CD8-positive, alpha-beta memory T cell (primary cell): ENCODE data around the gene ANAPC16. TPM values are rescaled to one million over a fixed set of nuclear protein-coding genes. Genes with fewer than 3 reads are reported as not detected.
"Not testable (repeated sequence)": the region's sequence is repeated elsewhere in the genome, so short reads cannot be mapped to it uniquely, and the experiment has no call there.

Experiments
- CTCF ChIA-PET: fragments of 350-600 bp; sonication (Branson Sonifier 250); formaldehyde crosslinking; loops from one replicate; lab custom pipeline; 2021; ENCODE audit warnings: antibody characterized with exemption; lab: Charles Lee
- POLR2A ChIA-PET: fragments of 350-600 bp; sonication (Branson Sonifier 250); formaldehyde crosslinking; loops from one replicate; lab custom pipeline; 2021; ENCODE audit warnings: antibody characterized with exemption; lab: Charles Lee
- DNase-seq, 5 donors: peaks; one replicate each; pipeline versions ENCODE4 v3.0.0 to v3.0.0-alpha.2; 2020 to 2022; ENCODE audit warnings: mixed read lengths in 1 of 5
- H3K27ac ChIP-seq: one replicate; pipeline ENCODE4 v1.7.0; 2013; ENCODE audit warnings: low read depth, mild to moderate bottlenecking, low read length, moderate library complexity
- H3K27me3 ChIP-seq: 2 replicates; pipeline ENCODE4 v1.7.0; 2013; ENCODE audit warnings: low read length, mild to moderate bottlenecking; ENCODE audit not compliant: insufficient read depth, poor library complexity, severe bottlenecking
- H3K36me3 ChIP-seq: 2 replicates; pipeline ENCODE4 v1.7.0; 2013; ENCODE audit warnings: mild to moderate bottlenecking, low read length, moderate library complexity; ENCODE audit not compliant: insufficient read depth
- H3K4me1 ChIP-seq: 2 replicates; pipeline ENCODE4 v1.7.0; 2013; ENCODE audit warnings: mild to moderate bottlenecking, low read length, moderate library complexity; ENCODE audit not compliant: insufficient read depth
- H3K4me3 ChIP-seq: 2 replicates; pipeline ENCODE4 v1.7.0; 2013; ENCODE audit warnings: mild to moderate bottlenecking, low read length
- H3K9me3 ChIP-seq: 2 replicates; pipeline ENCODE4 v1.7.0; 2013; ENCODE audit warnings: mild to moderate bottlenecking, low read length
- H3K27ac Mint-ChIP-seq, 8 donors: one replicate each; pipeline ENCODE4 v1.8.0; 2020 to 2021; ENCODE audit warnings: mixed read lengths in 8 of 8, mild to moderate bottlenecking in 6 of 8, inconsistent platforms in 3 of 8, moderate library complexity in 3 of 8
- H3K27me3 Mint-ChIP-seq, 2 donors: one replicate each; pipeline ENCODE4 v1.8.0; 2020 to 2021; ENCODE audit warnings: mixed read lengths in 2 of 2, mild to moderate bottlenecking in 1 of 2, moderate library complexity in 1 of 2
- H3K36me3 Mint-ChIP-seq, 3 donors: one replicate each; pipeline ENCODE4 v1.8.0; 2020 to 2021; ENCODE audit warnings: mixed read lengths in 3 of 3, inconsistent platforms in 1 of 3, mild to moderate bottlenecking in 1 of 3
- H3K4me1 Mint-ChIP-seq, 3 donors: one replicate each; pipeline ENCODE4 v1.8.0; 2020 to 2021; ENCODE audit warnings: mixed read lengths in 3 of 3, inconsistent platforms in 1 of 3, mild to moderate bottlenecking in 1 of 3
- H3K4me3 Mint-ChIP-seq, 7 donors: one replicate each; pipeline ENCODE4 v1.8.0; 2020 to 2021; ENCODE audit warnings: mixed read lengths in 7 of 7, mild to moderate bottlenecking in 6 of 7, moderate library complexity in 4 of 7, inconsistent platforms in 2 of 7
- H3K9me3 Mint-ChIP-seq, 5 donors: one replicate each; pipeline ENCODE4 v1.8.0; 2020 to 2022; ENCODE audit warnings: mixed read lengths in 5 of 5, mild to moderate bottlenecking in 3 of 5, moderate library complexity in 2 of 5, inconsistent platforms in 1 of 5
- polyA plus RNA-seq: library from polyadenylated mRNA; unstranded; fragments of 300-500 nt; fragmentation: Illumina TruSeq; gene quantifications from one replicate; pipeline ENCODE4 v1.2.3, GENCODE V29; 2021
- total RNA-seq, 2 experiments: library from RNA; stranded (reverse); gene quantifications; one replicate each; pipeline ENCODE4 v1.2.3, GENCODE V29; 2021

The ANAPC16 gene
- total and polyA plus RNA-seq, 3 experiments from 2014 or later = 68.1 to 329 (median 78.3) TPM

DNA sequence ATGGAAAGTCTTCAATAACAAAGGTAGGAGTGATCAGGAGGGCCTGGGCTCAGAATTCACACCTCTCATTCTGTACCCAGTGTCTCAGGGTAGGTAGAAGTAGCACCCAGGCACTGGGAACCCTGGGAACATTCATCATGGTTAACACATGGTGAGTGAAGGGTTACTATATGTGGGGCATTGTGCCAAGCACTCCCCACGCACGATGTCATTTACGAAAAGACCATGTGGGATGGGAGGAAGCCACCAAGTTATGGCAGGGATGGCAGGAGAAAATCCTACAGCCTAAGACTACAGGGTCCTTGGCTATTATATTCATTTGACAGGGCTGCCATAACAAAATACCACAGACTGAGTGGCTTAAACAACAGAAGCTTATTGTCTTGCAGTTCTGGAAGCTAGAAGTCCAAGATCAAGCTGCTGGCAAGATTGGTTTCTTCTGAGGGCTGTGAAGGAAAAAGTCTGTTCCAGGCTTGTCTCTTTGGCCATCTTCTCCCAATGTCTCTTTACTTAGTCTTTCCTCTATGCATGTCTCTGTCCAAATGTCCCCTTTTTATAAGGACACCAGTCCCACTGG, 30.2 kb downstream of the ANAPC16 start:
- CTCF ChIA-PET = interaction anchor here (0.6 to 4.4 kb wide), 5 partner anchors 9 to 91 kb away, joined by 3 to 28 read pairs (median 5); no protein-coding TSS in a partner anchor
- POLR2A ChIA-PET = interaction anchor here (0.6 to 0.8 kb wide), 2 partner anchors 12 to 88 kb away, joined by 3 to 10 read pairs; no protein-coding TSS in a partner anchor
- Mint-ChIP-seq H3K36me3 (no peaks in the 10 kb centered on the region), H3K4me3 (peak overlapping the region in 6 of 7 donors; percentile 16 to 72 (median 29)), H3K27me3 (peaks cover 0 to 2% of the 10 kb centered on the region in 2 donors), H3K27ac (peak overlapping the region; percentile 49 to 91 (median 79)), H3K9me3 (no peaks in the 10 kb centered on the region), H3K4me1 (peaks cover 64 to 90% (median 85%) of the 10 kb centered on the region in 3 donors)
- H3K4me3 ChIP-seq = peak overlapping the region; percentile 22
- H3K36me3 ChIP-seq = no peaks in the 10 kb centered on the region
- peak overlapping the region; percentile 30 for H3K27ac ChIP-seq
- peaks cover 87% of the 10 kb centered on the region for H3K4me1 ChIP-seq
- H3K27me3 ChIP-seq = no peaks in the 10 kb centered on the region
- H3K9me3 ChIP-seq = no peaks in the 10 kb centered on the region
- DNase-seq = no peak

DNA sequence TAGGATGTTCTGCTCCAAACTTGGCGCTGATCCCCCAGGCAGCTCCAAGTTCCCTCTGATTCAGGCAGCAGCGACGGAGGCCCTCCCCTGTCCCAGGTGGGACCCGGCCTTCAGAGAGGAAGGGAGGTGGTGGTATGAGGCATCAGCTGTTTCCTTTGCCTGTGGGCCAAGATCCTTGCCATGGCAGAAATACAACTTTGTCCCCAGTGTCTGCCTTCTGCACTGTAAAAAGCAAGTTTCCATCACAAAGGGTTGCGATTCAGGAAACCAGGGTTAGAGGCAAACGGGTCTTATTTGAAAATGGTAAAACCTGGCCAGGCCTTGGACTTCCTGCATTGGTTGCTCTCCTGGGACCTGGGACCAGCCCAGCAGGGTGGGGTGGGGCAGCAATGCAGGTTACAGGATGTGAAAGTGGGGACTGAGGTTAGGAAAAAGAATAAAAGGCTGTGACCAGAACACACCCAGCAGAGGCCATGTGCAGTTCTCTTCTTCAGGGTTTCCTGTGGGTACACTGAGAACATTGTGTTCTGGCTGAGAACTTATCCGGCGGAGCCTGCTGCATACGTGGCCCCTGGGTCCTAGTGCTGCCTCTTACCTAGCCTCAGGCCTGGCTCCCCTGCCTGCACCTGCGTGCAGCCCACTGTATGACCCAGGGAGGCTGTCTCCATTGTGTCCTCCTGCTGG, 32.8 kb downstream of the ANAPC16 start:
- peak; percentile 46 to 89 (median 80) for DNase-seq
- Mint-ChIP-seq H3K36me3 (no peaks in the 10 kb centered on the region), H3K4me1 (peaks cover 61 to 88% (median 85%) of the 10 kb centered on the region in 3 donors), H3K27me3 (no peaks in the 10 kb centered on the region), H3K27ac (peak overlapping the region; percentile 90 to 98 (median 95)), H3K9me3 (no peaks in the 10 kb centered on the region), H3K4me3 (peak overlapping the region; percentile 68 to 93 (median 84))
- ChIA-PET CTCF (interaction anchor here (1.0 to 4.4 kb wide), 11 partner anchors 12 to 169 kb away, joined by 3 to 28 read pairs (median 6); partner anchors contain the start of gene DDIT4), POLR2A (interaction anchor here (0.6 to 1.7 kb wide), 10 partner anchors 12 to 71 kb away, joined by 3 to 15 read pairs (median 5); partner anchors contain the start of genes ANAPC16, ASCC1 and DDIT4)
- Histone ChIP-seq H3K9me3 (no peaks in the 10 kb centered on the region), H3K27ac (peak overlapping the region; percentile 47), H3K4me1 (peaks cover 94% of the 10 kb centered on the region), H3K27me3 (no peaks in the 10 kb centered on the region), H3K4me3 (peak overlapping the region; percentile 55), H3K36me3 (no peaks in the 10 kb centered on the region)

DNA sequence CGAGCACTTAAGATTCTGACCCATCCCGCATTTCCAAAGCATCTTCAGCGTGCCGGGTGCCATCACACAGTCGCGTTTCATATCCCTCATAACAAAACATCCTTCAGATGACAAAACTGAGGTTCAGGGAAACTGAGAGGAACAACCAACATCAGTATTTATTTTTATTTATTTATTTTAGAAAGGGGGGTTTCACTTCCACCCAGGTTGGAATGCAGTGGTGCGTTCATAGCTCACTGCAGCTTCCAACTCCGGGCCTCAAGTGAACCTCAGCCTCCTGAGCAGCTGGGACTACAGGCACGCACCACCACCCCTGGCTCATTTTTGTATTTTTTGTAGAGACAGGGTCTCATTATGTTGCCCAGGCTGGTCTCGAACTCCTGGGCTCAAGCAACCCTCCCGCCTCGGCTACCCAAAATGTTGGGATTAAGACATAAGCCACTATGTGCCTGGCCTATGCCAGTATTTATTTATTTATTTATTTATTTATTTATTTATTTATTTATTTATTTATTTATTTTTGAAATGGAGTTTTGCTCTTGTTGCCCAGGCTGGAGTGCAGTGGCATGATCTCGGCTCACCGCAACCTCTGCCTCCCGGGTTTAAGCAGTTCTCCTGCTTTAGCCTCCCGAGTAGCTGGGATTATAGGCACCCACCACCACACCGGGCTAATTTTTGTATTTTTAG, 33.5 kb downstream of the ANAPC16 start:
- peak overlapping the region; percentile 90 to 98 (median 95) for H3K27ac Mint-ChIP-seq
- POLR2A ChIA-PET = interaction anchor here (1.2 kb wide), 1 partner anchor 14 kb away, joined by 3 read pairs; no protein-coding TSS in a partner anchor
- H3K36me3 Mint-ChIP-seq = not testable (repeated sequence)

DNA sequence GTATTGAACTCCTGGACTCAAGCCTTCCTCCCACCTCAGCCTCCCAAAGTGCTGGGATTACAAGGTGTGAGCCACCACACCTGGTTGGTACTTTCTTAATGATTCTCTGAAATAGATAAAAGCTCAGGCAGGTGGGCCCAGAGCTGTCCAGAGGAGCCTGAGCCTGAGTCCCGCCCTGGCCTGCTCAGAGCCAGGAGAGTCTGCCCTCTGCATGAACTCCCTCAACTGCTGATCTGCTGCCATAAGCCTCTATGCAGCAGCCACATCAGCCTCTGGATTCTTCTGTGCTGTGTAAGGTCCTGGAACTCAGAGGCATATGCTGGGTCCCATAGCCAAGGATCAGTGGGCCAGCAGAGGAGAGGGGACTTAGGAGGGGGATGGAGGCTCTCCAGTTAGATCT, 34.9 kb downstream of the ANAPC16 start:
- H3K27me3 ChIP-seq = no peaks in the 10 kb centered on the region
- Mint-ChIP-seq H3K9me3 (no peaks in the 10 kb centered on the region), H3K27ac (peak overlapping the region; percentile 53 to 90 (median 80)), H3K4me1 (peaks cover 60 to 86% (median 75%) of the 10 kb centered on the region in 3 donors), H3K27me3 (no peaks in the 10 kb centered on the region), H3K4me3 (peak overlapping the region; percentile 37 to 79 (median 58)), H3K36me3 (no peaks in the 10 kb centered on the region)
- DNase-seq = no peak
- no peaks in the 10 kb centered on the region for H3K36me3 ChIP-seq
- H3K27ac ChIP-seq = no peak overlapping the region
- no peak overlapping the region for H3K4me3 ChIP-seq
- POLR2A ChIA-PET = no interaction called here
- no peaks in the 10 kb centered on the region for H3K9me3 ChIP-seq
- H3K4me1 ChIP-seq = peaks cover 93% of the 10 kb centered on the region
- CTCF ChIA-PET = no interaction called here

More for the DNA sequence above, 33.5 kb downstream of the ANAPC16 start:
- H3K4me3 Mint-ChIP-seq = peak overlapping the region; percentile 68 to 93 (median 84)
- H3K9me3 Mint-ChIP-seq, H3K27me3 Mint-ChIP-seq, H3K36me3 ChIP-seq, H3K27me3 ChIP-seq, H3K9me3 ChIP-seq, DNase-seq: not testable (repeated sequence)
- peak overlapping the region; percentile 55 for H3K4me3 ChIP-seq
- CTCF ChIA-PET = interaction anchor here (0.7 to 4.4 kb wide), 3 partner anchors 11 to 100 kb away, joined by 3 to 28 read pairs (median 3); no protein-coding TSS in a partner anchor
- peaks cover 57 to 85% (median 79%) of the 10 kb centered on the region in 3 donors for H3K4me1 Mint-ChIP-seq
- H3K27ac ChIP-seq = peak overlapping the region; percentile 47
- peaks cover 93% of the 10 kb centered on the region for H3K4me1 ChIP-seq

DNA sequence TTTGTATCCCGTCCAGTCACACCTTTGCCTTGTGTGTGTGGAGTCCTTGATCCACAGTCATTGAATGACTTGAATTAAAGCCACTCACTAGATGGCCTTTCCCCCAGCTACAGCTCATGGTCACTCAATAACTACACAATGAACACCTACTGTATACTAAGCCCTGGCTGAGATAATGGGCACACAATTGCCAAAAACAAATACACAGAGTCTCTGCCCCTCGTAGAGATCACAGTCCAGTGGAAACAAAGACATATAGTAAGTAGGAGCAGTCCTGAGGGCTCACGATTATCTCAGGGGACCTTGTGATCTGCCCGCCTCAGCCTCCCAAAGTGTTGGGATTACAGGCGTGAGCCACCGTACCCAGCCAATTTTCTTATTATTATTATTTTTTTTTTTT, 35.8 kb downstream of the ANAPC16 start:
- H3K36me3 ChIP-seq = no peaks in the 10 kb centered on the region
- Mint-ChIP-seq H3K4me3 (peak overlapping the region in 4 of 7 donors; percentile 34 to 74 (median 40)), H3K27ac (peak overlapping the region in 7 of 8 donors; percentile 41 to 81 (median 72)), H3K4me1 (peaks cover 57 to 85% (median 74%) of the 10 kb centered on the region in 3 donors), H3K9me3 (no peaks in the 10 kb centered on the region), H3K36me3 (no peaks in the 10 kb centered on the region), H3K27me3 (no peaks in the 10 kb centered on the region)
- H3K4me1 ChIP-seq = peaks cover 92% of the 10 kb centered on the region
- H3K9me3 ChIP-seq = no peaks in the 10 kb centered on the region
- no peak for DNase-seq
- ChIA-PET CTCF (no interaction called here), POLR2A (interaction anchor here (0.6 kb wide), 1 partner anchor 41 kb away, joined by 3 read pairs; no protein-coding TSS in a partner anchor)
- no peak overlapping the region for H3K27ac ChIP-seq
- no peak overlapping the region for H3K4me3 ChIP-seq
- no peaks in the 10 kb centered on the region for H3K27me3 ChIP-seq

DNA sequence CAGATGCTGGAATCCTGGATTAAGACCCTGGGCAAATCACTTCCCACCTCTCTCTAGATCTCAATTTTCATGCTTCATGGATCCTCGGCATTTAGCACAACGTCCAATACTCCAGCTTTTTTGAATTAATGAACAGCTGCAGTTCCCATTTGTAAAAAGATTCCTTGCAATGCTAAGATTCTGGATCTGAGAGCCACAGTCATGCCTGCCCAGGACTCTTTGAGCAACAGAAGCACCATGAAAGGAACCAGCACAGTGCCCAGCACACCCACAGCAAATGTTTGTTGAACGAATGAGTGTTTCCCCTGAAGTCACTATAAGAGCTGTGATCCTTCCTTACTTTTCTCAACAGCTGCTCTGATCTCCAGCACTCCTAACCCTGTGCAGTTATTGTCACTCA, 37.2 kb downstream of the ANAPC16 start:
- ChIA-PET CTCF (interaction anchor here (0.7 to 4.4 kb wide), 4 partner anchors 8 to 127 kb away, joined by 3 to 28 read pairs (median 4); partner anchors contain the start of gene DDIT4), POLR2A (no interaction called here)
- H3K9me3 ChIP-seq = no peaks in the 10 kb centered on the region
- Mint-ChIP-seq H3K9me3 (no peaks in the 10 kb centered on the region), H3K4me3 (peak overlapping the region in 3 of 7 donors; percentile 12 to 50 (median 50)), H3K27ac (peak overlapping the region in 5 of 8 donors; percentile 2 to 89 (median 52)), H3K4me1 (peaks cover 53 to 81% (median 72%) of the 10 kb centered on the region in 3 donors), H3K36me3 (no peaks in the 10 kb centered on the region), H3K27me3 (no peaks in the 10 kb centered on the region)
- no peaks in the 10 kb centered on the region for H3K27me3 ChIP-seq
- H3K4me3 ChIP-seq = peak overlapping the region; percentile 9
- no peaks in the 10 kb centered on the region for H3K36me3 ChIP-seq
- H3K27ac ChIP-seq = no peak overlapping the region
- DNase-seq = no peak
- H3K4me1 ChIP-seq = peaks cover 87% of the 10 kb centered on the region

DNA sequence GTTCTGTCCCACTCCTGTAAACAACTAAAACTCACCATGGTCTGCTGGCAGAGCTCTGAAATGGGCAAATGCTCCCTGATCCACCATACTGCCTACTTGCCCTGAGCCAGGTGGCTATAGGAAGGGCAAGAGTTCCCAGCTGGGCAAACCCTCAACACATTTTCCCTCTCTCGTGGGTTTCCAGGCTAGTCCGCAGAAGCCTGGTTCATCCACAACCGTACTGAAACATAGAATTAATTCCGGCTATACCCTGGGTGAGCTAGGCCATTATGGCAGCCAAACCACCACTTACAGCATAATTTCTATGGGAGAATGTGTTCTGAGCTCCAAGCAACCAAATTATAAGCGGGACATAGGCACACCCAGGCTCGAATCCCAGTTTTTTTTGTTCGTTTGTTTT, 37.8 kb downstream of the ANAPC16 start:
- no peak overlapping the region for H3K4me3 ChIP-seq
- H3K27me3 Mint-ChIP-seq = no peaks in the 10 kb centered on the region
- peak overlapping the region in 1 of 7 donors; percentile 12 for H3K4me3 Mint-ChIP-seq
- H3K9me3 Mint-ChIP-seq = no peaks in the 10 kb centered on the region
- no peaks in the 10 kb centered on the region for H3K9me3 ChIP-seq
- ChIA-PET CTCF (interaction anchor here (0.9 to 4.4 kb wide), 5 partner anchors 21 to 160 kb away, joined by 3 to 28 read pairs (median 3); partner anchors contain the start of gene DDIT4), POLR2A (interaction anchor here (1.1 to 1.6 kb wide), 3 partner anchors 22 to 49 kb away, joined by 3 read pairs; no protein-coding TSS in a partner anchor)
- peaks cover 49 to 76% (median 67%) of the 10 kb centered on the region in 3 donors for H3K4me1 Mint-ChIP-seq
- H3K27ac ChIP-seq = no peak overlapping the region
- peaks cover 85% of the 10 kb centered on the region for H3K4me1 ChIP-seq
- no peaks in the 10 kb centered on the region for H3K36me3 ChIP-seq
- H3K27ac Mint-ChIP-seq = peak overlapping the region in 5 of 8 donors; percentile 38 to 89 (median 86)
- DNase-seq = no peak
- H3K36me3 Mint-ChIP-seq = no peaks in the 10 kb centered on the region
- no peaks in the 10 kb centered on the region for H3K27me3 ChIP-seq
